Activated CD4-positive, alpha-beta T cell treated with anti-CD3 and anti-CD28 coated beads for 1 hour (primary cell): ENCODE results near the gene COPZ2.
"Not testable (repeated sequence)": the region's sequence is repeated elsewhere in the genome, so short reads cannot be mapped to it uniquely, and the experiment has no call there.

Experiments
- DNase-seq: peaks from one replicate; pipeline ENCODE4 v3.0.0-alpha.2; 2020

Gene COPZ2

DNA sequence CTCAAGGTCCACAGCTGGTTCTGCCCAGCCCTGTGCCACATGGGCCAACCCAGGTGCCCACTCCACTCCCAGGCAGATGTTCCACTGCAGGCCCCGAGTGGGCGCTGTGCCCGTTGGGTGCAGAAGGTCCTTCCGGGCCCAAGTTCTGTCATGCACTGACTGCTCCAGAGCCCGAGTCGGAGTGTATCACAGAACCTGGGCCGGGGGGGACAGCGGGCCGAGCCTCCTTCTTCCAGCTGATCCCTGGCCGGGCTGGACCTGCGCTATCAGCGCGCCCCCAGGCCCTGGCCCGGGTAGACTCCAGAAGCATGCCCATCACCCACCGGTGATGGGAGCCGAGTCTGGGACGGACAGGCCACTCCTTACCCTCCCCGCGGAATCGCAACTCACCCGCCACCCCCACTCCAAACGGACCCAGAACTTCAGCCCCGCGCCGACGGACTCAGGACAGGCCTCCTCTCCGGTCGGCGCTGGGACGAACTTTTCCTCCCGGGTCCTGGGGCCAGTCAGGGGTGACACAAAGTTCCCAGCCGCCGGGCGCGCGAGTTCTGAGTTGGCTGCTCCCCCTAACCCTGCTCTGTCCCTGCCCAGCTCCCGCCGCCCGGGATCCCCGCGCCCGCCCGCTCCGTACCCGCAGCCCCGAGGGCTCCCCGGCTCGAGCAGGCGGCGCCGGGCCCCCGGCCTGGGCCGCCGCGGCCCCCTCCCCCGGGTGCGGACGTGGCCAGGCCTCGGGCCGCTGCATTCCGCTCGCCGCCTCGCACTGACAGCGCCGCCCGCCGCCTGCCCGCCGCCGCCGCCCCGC is at the start of gene COPZ2:
Gene COPZ2, minus strand, starts transcription at position 762 of the 802 bp plus-strand sequence. Its CDS starts 20 bp downstream, at position 742.
- peak; percentile 51 for DNase-seq

- DNase-seq: no peak
Measured at GRCh38 chr17:48084932-48085331, 47.3 kb upstream of the COPZ2 start.

GRCh38 chr17:48081858-48082257 is 44.3 kb upstream of the COPZ2 start:
- DNase-seq: no peak

- DNase-seq: not testable (repeated sequence)
Measured at GRCh38 chr17:48077152-48077551, 39.6 kb upstream of the COPZ2 start.

- peak; percentile 55 for DNase-seq
Measured at GRCh38 chr17:48074322-48075081, 36.9 kb upstream of the COPZ2 start.

DNA sequence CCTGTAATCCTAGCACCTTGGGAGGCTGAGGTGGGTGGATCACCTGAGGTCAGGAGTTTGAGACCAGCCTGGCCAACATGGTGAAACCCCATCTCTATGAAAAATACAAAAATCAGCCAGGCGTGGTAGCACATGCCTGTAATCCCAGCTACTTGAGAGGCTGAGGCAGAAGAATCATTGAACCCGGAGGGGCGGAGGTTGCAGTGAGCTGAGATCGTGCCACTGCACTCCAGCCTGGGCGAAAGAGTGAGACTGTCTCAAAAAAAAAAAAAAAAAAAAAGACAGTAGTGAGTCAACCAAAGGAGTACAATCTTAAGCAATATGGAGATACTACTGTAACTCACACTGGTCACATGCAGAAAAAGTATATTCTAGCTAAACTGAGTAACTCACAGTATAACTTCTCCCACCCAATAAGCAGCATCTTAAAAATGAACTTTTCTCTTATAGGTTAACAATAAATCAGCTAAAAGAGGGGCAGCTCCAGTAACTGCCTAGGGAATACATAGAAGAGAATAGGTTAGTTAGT is 36.0 kb upstream of the COPZ2 start:
- not testable (repeated sequence) for DNase-seq

GRCh38 chr17:48072811-48073210 is 35.2 kb upstream of the COPZ2 start:
- DNase-seq: not testable (repeated sequence)

DNA sequence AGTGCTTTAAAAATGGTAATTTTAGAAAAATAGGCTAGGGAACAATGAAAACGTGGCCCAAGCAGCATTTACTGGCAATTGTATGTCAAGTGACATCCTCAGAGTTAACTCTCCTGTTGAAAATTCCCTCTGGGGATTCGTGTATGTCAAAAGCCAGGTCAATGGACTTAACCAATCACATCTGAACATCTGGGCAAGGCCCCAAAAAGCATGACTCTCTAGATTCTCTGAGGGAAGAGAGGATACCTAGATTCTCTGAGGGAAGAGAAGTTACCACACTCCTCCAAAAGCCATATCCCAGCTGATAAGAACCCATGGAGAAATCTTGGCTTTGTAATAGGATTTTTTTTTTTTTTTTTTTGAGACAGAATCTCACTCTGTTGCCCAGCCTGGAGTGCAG is 34.1 kb upstream of the COPZ2 start:
- no peak for DNase-seq

DNA sequence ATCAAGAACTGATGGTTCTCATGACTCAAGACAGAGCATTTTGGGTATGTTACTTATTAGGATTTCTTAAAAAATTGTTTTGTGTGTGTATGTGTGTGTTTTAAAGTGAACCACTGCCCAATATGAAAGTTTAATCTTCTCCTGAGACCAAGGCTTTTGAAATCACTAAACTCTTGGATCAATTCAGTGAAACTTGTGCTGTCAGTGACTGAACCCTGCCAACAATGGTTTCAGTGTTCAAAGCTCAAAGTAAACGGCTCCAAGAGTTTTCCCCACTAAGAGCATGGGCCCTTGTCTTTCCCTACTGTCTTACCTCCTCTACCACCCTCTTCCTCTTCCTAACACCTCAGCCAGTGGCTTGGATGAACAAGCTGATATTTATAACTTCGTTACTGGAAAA is 32.6 kb upstream of the COPZ2 start:
- no peak for DNase-seq

- DNase-seq: no peak
Measured at GRCh38 chr17:48068491-48068961, 30.9 kb upstream of the COPZ2 start.

- DNase-seq: not testable (repeated sequence)
Measured at GRCh38 chr17:48067808-48068207, 30.2 kb upstream of the COPZ2 start.

DNA sequence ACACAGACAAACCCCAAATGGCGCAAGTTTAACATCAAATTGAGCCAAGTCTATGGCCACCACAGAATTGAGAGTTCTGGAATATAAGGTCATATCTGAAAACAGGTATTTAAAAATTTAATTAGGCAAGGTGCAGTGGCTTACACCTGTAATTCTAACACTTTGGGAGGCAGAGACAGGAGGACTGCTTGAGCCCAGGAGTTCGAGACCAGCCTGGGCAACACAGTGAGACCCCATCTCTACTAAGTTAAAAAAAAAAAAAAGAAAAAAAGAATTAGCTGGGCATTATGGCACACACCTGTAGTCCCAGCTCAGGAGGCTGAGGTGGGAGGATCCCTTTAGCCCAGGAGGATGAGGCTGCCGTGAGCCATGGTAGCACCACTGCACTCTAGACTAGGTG is 29.6 kb upstream of the COPZ2 start:
- no peak for DNase-seq

- no peak for DNase-seq
Measured at GRCh38 chr17:48066656-48067055, 29.1 kb upstream of the COPZ2 start.

- DNase-seq: no peak
Measured at GRCh38 chr17:48066192-48066591, 28.6 kb upstream of the COPZ2 start.

GRCh38 chr17:48064638-48065037 is 27.0 kb upstream of the COPZ2 start:
- DNase-seq: no peak

GRCh38 chr17:48062273-48062672 is 24.7 kb upstream of the COPZ2 start:
- no peak for DNase-seq

DNA sequence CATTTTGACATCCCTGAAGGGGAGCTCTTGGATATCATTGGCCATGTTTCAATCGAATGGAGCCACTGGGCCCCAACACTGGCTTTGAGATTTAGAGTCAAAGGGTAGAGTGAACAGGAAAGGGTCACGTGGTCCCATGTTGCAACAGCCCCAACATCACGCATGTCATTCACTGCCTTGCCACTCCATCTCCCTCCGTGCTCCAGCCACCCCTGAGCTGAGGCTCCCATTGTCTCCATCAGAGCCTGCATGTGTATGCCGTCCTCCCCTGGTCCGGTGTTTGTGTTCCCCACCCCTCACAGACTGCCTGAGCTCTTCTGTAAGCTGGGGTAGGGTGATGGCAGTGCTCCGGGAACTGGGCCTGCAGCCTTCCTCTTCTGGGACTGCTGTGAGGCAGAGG is 22.7 kb upstream of the COPZ2 start:
- no peak for DNase-seq

DNA sequence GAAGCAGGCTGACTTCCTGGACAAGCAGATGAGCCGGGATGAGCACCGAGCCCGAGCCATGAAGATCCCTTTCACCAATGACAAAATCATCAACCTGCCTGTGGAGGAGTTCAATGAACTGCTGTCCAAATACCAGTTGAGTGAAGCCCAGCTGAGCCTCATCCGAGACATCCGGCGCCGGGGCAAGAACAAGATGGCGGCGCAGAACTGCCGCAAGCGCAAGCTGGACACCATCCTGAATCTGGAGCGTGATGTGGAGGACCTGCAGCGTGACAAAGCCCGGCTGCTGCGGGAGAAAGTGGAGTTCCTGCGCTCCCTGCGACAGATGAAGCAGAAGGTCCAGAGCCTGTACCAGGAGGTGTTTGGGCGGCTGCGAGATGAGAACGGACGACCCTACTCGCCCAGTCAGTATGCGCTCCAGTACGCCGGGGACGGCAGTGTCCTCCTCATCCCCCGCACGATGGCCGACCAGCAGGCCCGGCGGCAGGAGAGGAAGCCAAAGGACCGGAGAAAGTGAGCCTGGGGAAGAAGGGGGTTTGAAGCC is 21.6 kb upstream of the COPZ2 start:
- no peak for DNase-seq

DNA sequence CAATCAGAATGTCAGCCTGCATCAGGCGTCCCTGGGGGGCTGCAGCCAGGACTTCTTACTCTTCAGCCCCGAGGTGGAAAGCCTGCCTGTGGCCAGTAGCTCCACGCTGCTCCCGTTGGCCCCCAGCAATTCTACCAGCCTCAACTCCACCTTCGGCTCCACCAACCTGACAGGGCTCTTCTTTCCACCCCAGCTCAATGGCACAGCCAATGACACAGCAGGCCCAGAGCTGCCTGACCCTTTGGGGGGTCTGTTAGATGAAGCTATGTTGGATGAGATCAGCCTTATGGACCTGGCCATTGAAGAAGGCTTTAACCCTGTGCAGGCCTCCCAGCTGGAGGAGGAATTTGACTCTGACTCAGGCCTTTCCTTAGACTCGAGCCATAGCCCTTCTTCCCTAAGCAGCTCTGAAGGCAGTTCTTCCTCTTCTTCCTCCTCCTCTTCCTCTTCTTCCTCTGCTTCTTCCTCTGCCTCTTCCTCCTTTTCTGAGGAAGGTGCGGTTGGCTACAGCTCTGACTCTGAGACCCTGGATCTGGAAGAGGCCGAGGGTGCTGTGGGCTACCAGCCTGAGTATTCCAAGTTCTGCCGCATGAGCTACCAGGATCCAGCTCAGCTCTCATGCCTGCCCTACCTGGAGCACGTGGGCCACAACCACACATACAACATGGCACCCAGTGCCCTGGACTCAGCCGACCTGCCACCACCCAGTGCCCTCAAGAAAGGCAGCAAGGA is 21.0 kb upstream of the COPZ2 start:
- no peak for DNase-seq

GRCh38 chr17:48057626-48058025 is 20.0 kb upstream of the COPZ2 start:
- DNase-seq: no peak

- DNase-seq: no peak
Measured at GRCh38 chr17:48056879-48057278, 19.3 kb upstream of the COPZ2 start.

DNA sequence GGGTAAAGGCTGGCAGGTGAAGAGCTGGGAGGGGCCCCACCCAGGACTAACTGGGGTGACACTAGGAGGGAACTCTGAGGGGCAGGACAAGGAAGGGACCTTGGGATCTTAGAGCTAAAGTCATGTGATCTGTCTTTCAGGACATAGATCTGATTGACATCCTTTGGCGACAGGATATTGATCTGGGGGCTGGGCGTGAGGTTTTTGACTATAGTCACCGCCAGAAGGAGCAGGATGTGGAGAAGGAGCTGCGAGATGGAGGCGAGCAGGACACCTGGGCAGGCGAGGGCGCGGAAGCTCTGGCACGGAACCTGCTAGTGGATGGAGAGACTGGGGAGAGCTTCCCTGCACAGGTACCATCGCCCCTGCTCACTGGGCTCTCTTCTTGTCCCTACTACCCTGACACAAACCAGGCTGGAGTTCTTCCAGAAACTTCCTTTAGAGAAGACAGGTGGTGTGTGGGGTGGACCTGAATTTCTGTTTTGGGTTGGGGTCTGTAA is 18.7 kb upstream of the COPZ2 start:
- DNase-seq: no peak
